ENCODE results near the gene PFDN5. TPM values are rescaled to one million over a fixed set of nuclear protein-coding genes. Genes with fewer than 3 reads are reported as not detected.

Gene PFDN5
- total and polyA plus RNA-seq, 10 of the 15 experiments (the other 5 are each of a cell fraction or from before 2014, with no cell fraction given) = 300 to 1,596 (median 495) TPM

DNA sequence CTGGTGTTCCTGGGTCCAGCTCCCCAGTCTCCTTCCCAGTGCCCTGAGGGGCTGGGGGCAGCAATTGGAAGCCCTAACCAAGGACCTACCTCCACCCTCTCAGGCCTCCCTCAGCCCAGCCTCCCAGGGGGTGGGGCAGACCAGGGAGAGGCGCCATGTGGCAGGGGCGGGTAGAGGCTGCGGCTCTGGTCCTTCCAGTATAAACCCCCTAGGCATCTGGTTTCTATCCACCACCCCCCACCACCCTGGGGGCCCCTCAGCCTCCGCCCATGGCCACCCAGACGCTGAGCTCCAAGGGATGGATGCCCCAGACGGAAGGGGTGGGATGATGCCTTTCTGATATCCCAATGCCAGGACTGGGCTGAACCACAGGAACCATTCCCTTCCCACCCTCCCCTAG lies 43.6 kb downstream of the PFDN5 start (continued):
- TF ChIP-seq, protein P1, sequence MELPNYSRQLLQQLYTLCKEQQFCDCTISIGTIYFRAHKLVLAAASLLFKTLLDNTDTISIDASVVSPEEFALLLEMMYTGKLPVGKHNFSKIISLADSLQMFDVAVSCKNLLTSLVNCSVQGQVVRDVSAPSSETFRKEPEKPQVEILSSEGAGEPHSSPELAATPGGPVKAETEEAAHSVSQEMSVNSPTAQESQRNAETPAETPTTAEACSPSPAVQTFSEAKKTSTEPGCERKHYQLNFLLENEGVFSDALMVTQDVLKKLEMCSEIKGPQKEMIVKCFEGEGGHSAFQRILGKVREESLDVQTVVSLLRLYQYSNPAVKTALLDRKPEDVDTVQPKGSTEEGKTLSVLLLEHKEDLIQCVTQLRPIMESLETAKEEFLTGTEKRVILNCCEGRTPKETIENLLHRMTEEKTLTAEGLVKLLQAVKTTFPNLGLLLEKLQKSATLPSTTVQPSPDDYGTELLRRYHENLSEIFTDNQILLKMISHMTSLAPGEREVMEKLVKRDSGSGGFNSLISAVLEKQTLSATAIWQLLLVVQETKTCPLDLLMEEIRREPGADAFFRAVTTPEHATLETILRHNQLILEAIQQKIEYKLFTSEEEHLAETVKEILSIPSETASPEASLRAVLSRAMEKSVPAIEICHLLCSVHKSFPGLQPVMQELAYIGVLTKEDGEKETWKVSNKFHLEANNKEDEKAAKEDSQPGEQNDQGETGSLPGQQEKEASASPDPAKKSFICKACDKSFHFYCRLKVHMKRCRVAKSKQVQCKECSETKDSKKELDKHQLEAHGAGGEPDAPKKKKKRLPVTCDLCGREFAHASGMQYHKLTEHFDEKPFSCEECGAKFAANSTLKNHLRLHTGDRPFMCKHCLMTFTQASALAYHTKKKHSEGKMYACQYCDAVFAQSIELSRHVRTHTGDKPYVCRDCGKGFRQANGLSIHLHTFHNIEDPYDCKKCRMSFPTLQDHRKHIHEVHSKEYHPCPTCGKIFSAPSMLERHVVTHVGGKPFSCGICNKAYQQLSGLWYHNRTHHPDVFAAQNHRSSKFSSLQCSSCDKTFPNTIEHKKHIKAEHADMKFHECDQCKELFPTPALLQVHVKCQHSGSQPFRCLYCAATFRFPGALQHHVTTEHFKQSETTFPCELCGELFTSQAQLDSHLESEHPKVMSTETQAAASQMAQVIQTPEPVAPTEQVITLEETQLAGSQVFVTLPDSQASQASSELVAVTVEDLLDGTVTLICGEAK (IDR thresholded peaks at IDR 0.05; ENCODE audit: borderline replicate concordance) = no peak
- TF ChIP-seq FOS (IDR thresholded peaks at IDR 0.05; ENCODE audit: borderline replicate concordance, extremely low read depth, insufficient read length) (no peak), TBL1XR1 (IDR thresholded peaks at IDR 0.05; ENCODE audit: low read depth, low read length) (no peak), PRDM15 (CRISPR knock-in tag; IDR thresholded peaks at IDR 0.05) (no peak), MEF2A (IDR thresholded peaks at IDR 0.05; ENCODE audit: insufficient read depth, low read depth, low read length) (no peak), ETV6 (conservative IDR thresholded peaks at IDR 0.05 in 1 of 2, IDR thresholded peaks at IDR 0.05 in 1 of 2; ENCODE audit: borderline replicate concordance in 1 of 2, low read depth in 1 of 2) (no peak), SIN3A (IDR thresholded peaks at IDR 0.05; ENCODE audit: low read depth, low read length) (no peak)

Measured in GM12878 (cell line).